Measurements from ENCODE around the gene FRG2C. TPM values are rescaled to one million over a fixed set of nuclear protein-coding genes. Genes with fewer than 3 reads are reported as not detected.
"Not testable (repeated sequence)": the region's sequence is repeated elsewhere in the genome, so short reads cannot be mapped to it uniquely, and the experiment has no call there.

Gene FRG2C
- total RNA-seq, 1 donor from 2014 or later, result 0.48 TPM

DNA sequence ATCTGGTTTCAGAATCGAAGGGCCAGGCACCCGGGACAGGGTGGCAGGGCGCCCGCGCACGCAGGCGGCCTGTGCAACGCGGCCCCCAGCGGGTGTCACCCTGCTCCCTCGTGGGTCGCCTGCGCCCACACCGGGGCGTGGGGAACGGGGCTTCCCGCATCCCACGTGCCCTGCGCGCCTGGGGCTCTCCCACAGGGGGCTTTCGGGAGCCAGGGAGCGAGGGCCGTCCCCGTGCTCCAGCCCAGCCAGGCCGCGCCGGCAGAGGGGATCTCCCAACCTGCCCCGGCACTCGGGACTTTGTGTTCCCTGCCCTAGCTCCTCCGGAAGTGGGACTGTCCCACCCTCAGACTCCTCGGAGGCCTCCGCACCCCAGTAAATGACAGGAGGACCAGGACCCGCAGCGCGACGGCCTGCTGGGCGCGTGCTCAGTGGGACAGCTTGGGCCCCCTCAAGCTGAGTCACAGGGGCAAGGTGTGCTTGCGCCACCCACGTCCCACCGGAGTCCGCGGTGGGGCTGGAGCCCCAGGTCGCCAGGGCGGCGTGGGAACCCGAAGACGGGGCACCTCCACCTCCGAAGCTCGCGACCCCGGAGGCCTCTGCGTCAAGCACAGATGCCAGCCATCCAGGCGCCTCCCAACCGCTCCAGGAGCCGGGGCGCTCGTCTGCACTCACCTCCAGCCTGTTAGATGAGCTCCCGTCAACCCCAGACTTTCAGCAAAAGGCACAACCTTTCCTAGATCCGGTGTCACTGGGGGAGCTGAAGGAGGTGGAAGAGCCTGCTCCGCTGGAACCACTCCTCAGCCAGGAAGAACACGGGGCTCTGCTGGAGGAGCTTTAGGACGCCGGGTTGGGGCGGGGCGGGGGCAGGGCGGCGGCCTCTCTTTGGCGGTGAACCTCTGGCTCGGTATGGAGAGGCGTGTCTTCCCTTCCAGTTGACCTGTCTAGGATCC, 5.5 kb downstream of the FRG2C start:
- DNase-seq (ENCODE audit: low spot score), result peak; percentile 25

DNA sequence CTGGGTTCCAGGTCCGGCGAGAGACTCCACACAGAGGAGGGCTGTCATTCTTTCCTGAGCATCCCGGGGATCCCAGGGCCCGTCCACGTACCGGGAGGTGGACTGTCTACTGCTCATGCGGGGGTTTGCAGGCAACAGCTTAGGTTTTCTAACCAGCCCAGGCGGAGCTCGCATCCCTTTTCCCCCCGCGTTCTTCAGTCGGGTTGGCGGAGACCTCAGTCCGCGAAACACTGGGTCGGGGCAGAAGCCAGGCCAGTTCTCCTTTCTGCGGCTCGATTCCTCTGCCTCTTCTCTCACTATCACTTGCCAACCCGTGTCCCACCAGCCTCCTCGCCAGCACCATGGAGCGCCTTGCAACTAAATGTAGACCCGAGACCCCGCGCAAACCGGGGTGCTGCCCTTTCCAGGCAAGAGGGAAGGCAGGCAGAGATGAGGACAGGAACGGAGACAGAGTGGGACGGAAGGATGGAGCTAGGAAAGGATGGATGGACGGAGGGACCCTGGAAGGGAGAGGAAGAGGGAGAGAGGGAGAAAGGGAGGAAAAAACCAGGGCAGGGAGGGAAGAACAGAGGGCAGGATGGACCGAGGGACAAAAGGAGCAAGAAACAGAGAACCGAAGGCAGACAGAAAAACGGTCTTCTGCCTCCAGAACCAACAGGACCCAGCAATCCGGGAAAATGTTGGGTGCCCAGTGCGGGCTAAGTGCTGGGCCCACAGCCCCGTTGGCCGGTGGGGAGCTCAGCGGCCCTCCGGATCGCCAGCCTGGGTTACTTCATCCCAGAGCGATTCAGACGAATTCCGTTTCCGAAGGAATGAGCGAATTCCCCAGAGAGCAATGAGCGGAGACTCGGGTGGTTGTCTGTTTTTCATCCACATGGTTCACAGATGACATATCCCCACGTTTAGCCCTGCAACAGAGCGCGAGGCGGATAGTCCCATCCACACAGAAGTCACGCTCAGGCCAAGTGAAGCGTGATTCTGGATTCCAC, 6.5 kb downstream of the FRG2C start:
- DNase-seq (ENCODE audit: low spot score), result peak; percentile 61

- DNase-seq (ENCODE audit: low spot score), result peak; percentile 10
Observed at GRCh38 chr3:75671287-75672139, 7.4 kb downstream of the FRG2C start.

GRCh38 chr3:75672140-75672775, 8.1 kb downstream of the FRG2C start:
- peak; percentile 70 for DNase-seq (ENCODE audit: low spot score)

DNA sequence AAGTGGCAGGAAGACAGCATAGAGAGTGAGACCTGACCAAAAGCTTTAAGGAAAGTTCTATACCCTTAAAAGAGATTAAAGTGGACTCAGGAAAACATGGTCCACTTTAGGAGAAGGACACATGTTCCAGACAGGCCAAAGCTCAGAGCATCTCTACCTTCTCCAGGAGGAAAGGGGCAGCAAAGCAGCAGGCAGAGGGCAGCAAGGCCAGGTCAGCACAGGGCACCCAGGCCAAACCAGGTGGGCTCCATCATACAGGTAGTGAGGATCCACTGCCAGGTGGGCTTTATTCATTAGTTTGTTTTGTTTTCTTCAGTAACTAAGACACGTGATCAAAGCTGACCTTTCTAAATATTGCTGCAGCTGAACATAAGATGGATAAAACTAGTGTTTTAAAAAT, 19.8 kb downstream of the FRG2C start:
- not testable (repeated sequence) for DNase-seq (ENCODE audit: low spot score)

DNA sequence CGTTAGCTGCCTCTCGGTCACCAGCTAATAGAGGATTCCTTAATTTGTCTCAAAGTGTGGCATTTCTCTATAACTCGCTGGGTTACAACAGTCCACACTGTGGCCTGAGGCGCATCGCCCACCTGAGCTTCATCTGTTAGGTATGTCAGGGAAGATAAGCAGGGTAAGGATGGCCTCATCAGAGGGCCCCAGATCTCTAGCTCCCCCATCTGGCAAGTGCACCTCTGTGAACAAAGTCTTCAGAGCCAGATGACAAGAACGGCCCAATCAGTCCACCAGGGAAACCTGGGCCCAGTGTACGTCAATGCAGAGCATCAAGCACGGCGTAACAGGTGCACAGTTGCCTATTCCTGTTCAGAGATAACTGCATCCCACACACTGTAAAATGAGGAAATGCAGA, 23.2 kb downstream of the FRG2C start:
- DNase-seq (ENCODE audit: low spot score), result no peak

GRCh38 chr3:75692061-75692460, 27.9 kb downstream of the FRG2C start:
- no peak for DNase-seq (ENCODE audit: low spot score)

Other genes starting within 250 kb of the FRG2C start
- 35.6 TPM for gene ZNF717, start 121.2 kb downstream of the FRG2C start, total RNA-seq (ENCODE audit: insufficient read depth, low replicate concordance)

Data from umbilical cord (tissue), 2 donors.